ELR (cell line): ENCODE measurements around the gene MECR.
"Not testable (repeated sequence)": the region's sequence is repeated elsewhere in the genome, so short reads cannot be mapped to it uniquely, and the experiment has no call there.

Experiments
- DNase-seq: peaks from one replicate; pipeline ENCODE4 v3.0.0-alpha.2; 2015; ENCODE audit warnings: low read depth

MECR gene

GRCh38 chr1:29169976-29170375, 60.8 kb downstream of the MECR start:
- DNase-seq: no peak

GRCh38 chr1:29167904-29168303, 62.8 kb downstream of the MECR start:
- DNase-seq: no peak

- DNase-seq: no peak
Observed at GRCh38 chr1:29166291-29166878, 64.3 kb downstream of the MECR start.

GRCh38 chr1:29164588-29164987, 66.1 kb downstream of the MECR start:
- DNase-seq: no peak

- peak; percentile 23 for DNase-seq
Observed at GRCh38 chr1:29162476-29163138, 68.1 kb downstream of the MECR start.

- no peak for DNase-seq
Observed at GRCh38 chr1:29162025-29162424, 68.7 kb downstream of the MECR start.

GRCh38 chr1:29159773-29160172, 71.0 kb downstream of the MECR start:
- DNase-seq: no peak

- DNase-seq: no peak
Observed at GRCh38 chr1:29157269-29157601, 73.5 kb downstream of the MECR start.

GRCh38 chr1:29156543-29157268, 74.0 kb downstream of the MECR start:
- no peak for DNase-seq

GRCh38 chr1:29152046-29152805, 78.5 kb downstream of the MECR start:
- no peak for DNase-seq

GRCh38 chr1:29150346-29150745, 80.4 kb downstream of the MECR start:
- DNase-seq: not testable (repeated sequence)

- no peak for DNase-seq
Observed at GRCh38 chr1:29148656-29149491, 81.9 kb downstream of the MECR start.

- peak; percentile 83 for DNase-seq
Observed at GRCh38 chr1:29145739-29146437, 84.8 kb downstream of the MECR start.

- no peak for DNase-seq
Observed at GRCh38 chr1:29144178-29144577, 86.6 kb downstream of the MECR start.

- no peak for DNase-seq
Observed at GRCh38 chr1:29142714-29143113, 88.0 kb downstream of the MECR start.
